CD4-positive, alpha-beta memory T cell (primary cell): ENCODE data around the gene PHACTR4. TPM values are rescaled to one million over a fixed set of nuclear protein-coding genes. Genes with fewer than 3 reads are reported as not detected.
"Not testable (repeated sequence)": the region's sequence is repeated elsewhere in the genome, so short reads cannot be mapped to it uniquely, and the experiment has no call there.

Source experiments
- CTCF ChIA-PET: fragments of 350-600 bp; sonication (Branson Sonifier 250); formaldehyde crosslinking; loops from one replicate; lab custom pipeline; 2021; ENCODE audit warnings: inconsistent platforms; ENCODE audit not compliant: partially characterized antibody; lab: Charles Lee
- POLR2A ChIA-PET: fragments of 350-600 bp; sonication (Branson Sonifier 250); formaldehyde crosslinking; loops from one replicate; lab custom pipeline; 2021; ENCODE audit not compliant: partially characterized antibody; lab: Charles Lee
- DNase-seq, 5 donors: peaks; one replicate each; pipeline versions ENCODE4 v3.0.0 to v3.0.0-alpha.2; 2020 to 2022; ENCODE audit warnings: mixed read lengths in 1 of 5
- H3K27ac ChIP-seq: one replicate; pipeline ENCODE4 v1.7.0; 2013; ENCODE audit warnings: low read depth, low read length
- H3K27me3 ChIP-seq: 2 replicates; pipeline ENCODE4 v1.7.0; 2013; ENCODE audit warnings: mild to moderate bottlenecking, low read length, moderate library complexity; ENCODE audit not compliant: insufficient read depth
- H3K36me3 ChIP-seq: 2 replicates; pipeline ENCODE4 v1.7.0; 2013; ENCODE audit warnings: mild to moderate bottlenecking, low read length, moderate library complexity; ENCODE audit not compliant: insufficient read depth
- H3K4me1 ChIP-seq: 2 replicates; pipeline ENCODE4 v1.7.0; 2013; ENCODE audit warnings: mild to moderate bottlenecking, low read length, moderate library complexity; ENCODE audit not compliant: insufficient read depth
- H3K4me3 ChIP-seq, 2 donors: one replicate each; pipeline ENCODE4 v1.7.0; 2013; ENCODE audit warnings: low read length in 2 of 2, mild to moderate bottlenecking in 1 of 2
- H3K9me3 ChIP-seq, 2 donors: one replicate each; pipeline ENCODE4 v1.7.0; 2013; ENCODE audit warnings: low read length in 2 of 2, control low read depth in 1 of 2; ENCODE audit not compliant: control insufficient read depth in 1 of 2
- H3K27ac Mint-ChIP-seq, 7 donors: one replicate each; pipeline ENCODE4 v1.8.0; 2020 to 2021; ENCODE audit warnings: mixed read lengths in 7 of 7, mild to moderate bottlenecking in 6 of 7, inconsistent platforms in 3 of 7, moderate library complexity in 3 of 7
- H3K27me3 Mint-ChIP-seq, 2 donors: one replicate each; pipeline ENCODE4 v1.8.0; 2020 to 2021; ENCODE audit warnings: mixed read lengths in 2 of 2
- H3K36me3 Mint-ChIP-seq, 2 donors: one replicate each; pipeline ENCODE4 v1.8.0; 2020 to 2021; ENCODE audit warnings: mixed read lengths in 2 of 2, inconsistent platforms in 1 of 2, mild to moderate bottlenecking in 1 of 2
- H3K4me1 Mint-ChIP-seq, 4 donors: one replicate each; pipeline ENCODE4 v1.8.0; 2020 to 2021; ENCODE audit warnings: mixed read lengths in 4 of 4, mild to moderate bottlenecking in 1 of 4
- H3K4me3 Mint-ChIP-seq, 8 donors: one replicate each; pipeline ENCODE4 v1.8.0; 2020 to 2021; ENCODE audit warnings: mixed read lengths in 8 of 8, mild to moderate bottlenecking in 7 of 8, moderate library complexity in 6 of 8, inconsistent platforms in 3 of 8
- H3K9me3 Mint-ChIP-seq, 8 donors: one replicate each; pipeline ENCODE4 v1.8.0; 2020 to 2021; ENCODE audit warnings: mixed read lengths in 8 of 8, mild to moderate bottlenecking in 5 of 8, inconsistent platforms in 3 of 8, moderate library complexity in 1 of 8
- intact Hi-C: fragments of 100-400 bp; cut with micrococcal nuclease; formaldehyde crosslinking; loops from one replicate; pipeline ENCODE4 v1.15.1; 2023
- polyA plus RNA-seq, 2 donors: library from polyadenylated mRNA; unstranded; fragments of 300-500 nt; fragmentation: Illumina TruSeq; gene quantifications; one replicate each; pipeline ENCODE4 v1.2.3, GENCODE V29; 2021
- total RNA-seq, 2 experiments: library from RNA; stranded (reverse); gene quantifications; one replicate each; pipeline ENCODE4 v1.2.3, GENCODE V29; 2021

PHACTR4 gene
- total and polyA plus RNA-seq, 4 experiments from 2014 or later = 3.6 to 28.8 (median 24.9) TPM

- peaks cover 10% of the 10 kb centered on the region for H3K4me1 ChIP-seq
- no peaks in the 10 kb centered on the region for H3K9me3 ChIP-seq
- no peak overlapping the region for H3K4me3 ChIP-seq
- POLR2A ChIA-PET = interaction anchor here (1.5 kb wide), 1 partner anchor 70 kb away, joined by 4 read pairs; no protein-coding TSS in a partner anchor
- Mint-ChIP-seq H3K27ac (peak overlapping the region in 1 of 7 donors; percentile 84), H3K4me3 (no peak overlapping the region), H3K27me3 (no peaks in the 10 kb centered on the region), H3K4me1 (peaks cover 3 to 7% (median 7%) of the 10 kb centered on the region in 4 donors), H3K9me3 (no peaks in the 10 kb centered on the region), H3K36me3 (peaks cover 3 to 4% of the 10 kb centered on the region in 2 donors)
- H3K36me3 ChIP-seq = no peaks in the 10 kb centered on the region
- intact Hi-C loops = no loop called here
- no peak overlapping the region for H3K27ac ChIP-seq
- H3K27me3 ChIP-seq = no peaks in the 10 kb centered on the region
- CTCF ChIA-PET = no interaction called here
- no peak for DNase-seq
Measured at GRCh38 chr1:28437264-28437923, 67.9 kb downstream of the PHACTR4 start.

GRCh38 chr1:28437924-28438699 lies 68.6 kb downstream of the PHACTR4 start:
- Histone ChIP-seq H3K4me1 (peaks cover 10% of the 10 kb centered on the region), H3K4me3 (no peak overlapping the region), H3K9me3 (no peaks in the 10 kb centered on the region), H3K36me3 (no peaks in the 10 kb centered on the region), H3K27ac (no peak overlapping the region), H3K27me3 (no peaks in the 10 kb centered on the region)
- peak overlapping the region in 3 of 7 donors; percentile 37 to 85 (median 80) for H3K27ac Mint-ChIP-seq
- peaks cover 3 to 8% (median 7%) of the 10 kb centered on the region in 4 donors for H3K4me1 Mint-ChIP-seq
- intact Hi-C loops = no loop called here
- peak overlapping the region in 1 of 8 donors; percentile 59 for H3K4me3 Mint-ChIP-seq
- H3K27me3 Mint-ChIP-seq = no peaks in the 10 kb centered on the region
- H3K9me3 Mint-ChIP-seq = no peaks in the 10 kb centered on the region
- peaks cover 3 to 7% of the 10 kb centered on the region in 2 donors for H3K36me3 Mint-ChIP-seq
- no peak for DNase-seq
- ChIA-PET CTCF (no interaction called here), POLR2A (interaction anchor here (0.6 kb wide), 1 partner anchor 68 kb away, joined by 3 read pairs; the partner anchor contains the start of gene RCC1)

- no peak overlapping the region for H3K27ac Mint-ChIP-seq
- Histone ChIP-seq H3K27ac (no peak overlapping the region), H3K36me3 (no peaks in the 10 kb centered on the region), H3K27me3 (no peaks in the 10 kb centered on the region), H3K9me3 (no peaks in the 10 kb centered on the region), H3K4me3 (no peak overlapping the region), H3K4me1 (peaks cover 10% of the 10 kb centered on the region)
- H3K4me1 Mint-ChIP-seq = peaks cover 3 to 8% (median 7%) of the 10 kb centered on the region in 4 donors
- peaks cover 3 to 14% of the 10 kb centered on the region in 2 donors for H3K36me3 Mint-ChIP-seq
- H3K27me3 Mint-ChIP-seq = no peaks in the 10 kb centered on the region
- DNase-seq = no peak
- intact Hi-C loops = no loop called here
- ChIA-PET CTCF (no interaction called here), POLR2A (no interaction called here)
- H3K9me3 Mint-ChIP-seq = no peaks in the 10 kb centered on the region
- no peak overlapping the region for H3K4me3 Mint-ChIP-seq
Measured at GRCh38 chr1:28439320-28439719, 69.8 kb downstream of the PHACTR4 start.

- H3K36me3 Mint-ChIP-seq = peaks cover 3 to 20% of the 10 kb centered on the region in 2 donors
- Histone ChIP-seq H3K4me3 (no peak overlapping the region), H3K27me3 (no peaks in the 10 kb centered on the region), H3K4me1 (peaks cover 10% of the 10 kb centered on the region), H3K9me3 (no peaks in the 10 kb centered on the region), H3K27ac (no peak overlapping the region), H3K36me3 (no peaks in the 10 kb centered on the region)
- intact Hi-C loops = no loop called here
- CTCF ChIA-PET = no interaction called here
- no peaks in the 10 kb centered on the region for H3K27me3 Mint-ChIP-seq
- H3K4me3 Mint-ChIP-seq = no peak overlapping the region
- H3K4me1 Mint-ChIP-seq = peaks cover 3 to 8% (median 7%) of the 10 kb centered on the region in 4 donors
- peak overlapping the region in 1 of 7 donors; percentile 25 for H3K27ac Mint-ChIP-seq
- H3K9me3 Mint-ChIP-seq = no peaks in the 10 kb centered on the region
- POLR2A ChIA-PET = no interaction called here
- no peak for DNase-seq
Measured at GRCh38 chr1:28441674-28442073, 72.1 kb downstream of the PHACTR4 start.

GRCh38 chr1:28443550-28443949 lies 74.0 kb downstream of the PHACTR4 start:
- Histone ChIP-seq H3K36me3 (no peaks in the 10 kb centered on the region), H3K4me1 (no peaks in the 10 kb centered on the region), H3K4me3 (no peak overlapping the region), H3K27me3 (no peaks in the 10 kb centered on the region), H3K9me3 (no peaks in the 10 kb centered on the region), H3K27ac (no peak overlapping the region)
- intact Hi-C loops = no loop called here
- Mint-ChIP-seq H3K4me3 (no peak overlapping the region), H3K27me3 (no peaks in the 10 kb centered on the region), H3K27ac (peak overlapping the region in 1 of 7 donors; percentile 42), H3K9me3 (peaks cover 0 to 2% (median 0%) of the 10 kb centered on the region in 8 donors), H3K36me3 (peaks cover 3 to 20% of the 10 kb centered on the region in 2 donors), H3K4me1 (peaks cover 5 to 9% (median 7%) of the 10 kb centered on the region in 4 donors)
- ChIA-PET CTCF (no interaction called here), POLR2A (no interaction called here)
- no peak for DNase-seq

GRCh38 chr1:28447679-28448078 lies 78.1 kb downstream of the PHACTR4 start:
- intact Hi-C loops = no loop called here
- no peak overlapping the region for H3K4me3 Mint-ChIP-seq
- H3K27ac ChIP-seq = no peak overlapping the region
- H3K9me3 ChIP-seq = no peaks in the 10 kb centered on the region
- H3K27me3 ChIP-seq = no peaks in the 10 kb centered on the region
- no peak for DNase-seq
- peaks cover 0 to 2% (median 0%) of the 10 kb centered on the region in 8 donors for H3K9me3 Mint-ChIP-seq
- no peaks in the 10 kb centered on the region for H3K27me3 Mint-ChIP-seq
- H3K36me3 ChIP-seq = no peaks in the 10 kb centered on the region
- peaks cover 0 to 16% of the 10 kb centered on the region in 2 donors for H3K36me3 Mint-ChIP-seq
- POLR2A ChIA-PET = no interaction called here
- H3K4me1 ChIP-seq = peaks cover 19% of the 10 kb centered on the region
- H3K27ac Mint-ChIP-seq = no peak overlapping the region
- H3K4me1 Mint-ChIP-seq = peaks cover 13 to 21% (median 15%) of the 10 kb centered on the region in 4 donors
- no peak overlapping the region for H3K4me3 ChIP-seq
- CTCF ChIA-PET = no interaction called here

GRCh38 chr1:28448094-28448611 lies 78.6 kb downstream of the PHACTR4 start:
- H3K36me3 Mint-ChIP-seq = peaks cover 0 to 13% of the 10 kb centered on the region in 2 donors
- H3K4me3 ChIP-seq, POLR2A ChIA-PET, CTCF ChIA-PET, H3K27me3 ChIP-seq, H3K36me3 ChIP-seq, H3K9me3 ChIP-seq, H3K27me3 Mint-ChIP-seq, DNase-seq, intact Hi-C loops, H3K4me3 Mint-ChIP-seq, H3K27ac ChIP-seq, H3K9me3 Mint-ChIP-seq: not testable (repeated sequence)
- H3K4me1 ChIP-seq = peaks cover 19% of the 10 kb centered on the region
- H3K27ac Mint-ChIP-seq = peak overlapping the region in 1 of 7 donors; percentile 43
- H3K4me1 Mint-ChIP-seq = peaks cover 13 to 21% (median 15%) of the 10 kb centered on the region in 4 donors
